ENCODE measurements around the gene RETREG1. TPM values are rescaled to one million over a fixed set of nuclear protein-coding genes. Genes with fewer than 3 reads are reported as not detected.

Gene RETREG1

GRCh38 chr5:16430349-16431089, 186.3 kb downstream of the RETREG1 start:
- Histone ChIP-seq H2BK12ac (ENCODE audit: low read length) (no peak overlapping the region), H3K4ac (ENCODE audit: low read length) (no peak overlapping the region), H2BK120ac (ENCODE audit: low read depth, low read length) (no peak overlapping the region), H3K36me3 (replicated peaks in 1 of 2; ENCODE audit: control insufficient read depth in 2 of 2, insufficient read depth in 2 of 2, low read length in 2 of 2) (no peaks in the 10 kb centered on the region), H3K9me3 (replicated peaks in 1 of 2; ENCODE audit: control insufficient read depth in 2 of 2, insufficient read depth in 1 of 2, low read depth in 1 of 2, low read length in 2 of 2) (no peaks in the 10 kb centered on the region), H3K4me3 (ENCODE audit: low read length in 2 of 2) (no peak overlapping the region), H2BK15ac (ENCODE audit: low read length) (no peak overlapping the region), H3K14ac (ENCODE audit: low read length) (no peak overlapping the region), H3K23ac (ENCODE audit: low read depth, low read length, poor library complexity) (no peak overlapping the region), H2AFZ (ENCODE audit: low read length) (no peak overlapping the region), H3K4me1 (ENCODE audit: control insufficient read depth in 2 of 2, insufficient read depth in 1 of 2, low read depth in 1 of 2, low read length in 2 of 2) (peaks cover 8% of the 10 kb centered on the region in 2 donors), H4K8ac (ENCODE audit: low read depth, low read length) (no peak overlapping the region), H4K91ac (ENCODE audit: low read depth, low read length, poor library complexity) (no peak overlapping the region), H3K18ac (ENCODE audit: low read length) (peak overlapping the region; percentile 55), H3K27me3 (ENCODE audit: control insufficient read depth in 3 of 3, insufficient read depth in 3 of 3, low read depth in 1 of 3, low read length in 3 of 3) (no peaks in the 10 kb centered on the region), H3K27ac (replicated peaks; ENCODE audit: low read length) (no peak overlapping the region), H2BK5ac (ENCODE audit: low read length) (no peak overlapping the region), H3K4me2 (ENCODE audit: insufficient read depth, low read length, poor library complexity, severe bottlenecking) (no peak overlapping the region), H3K79me1 (ENCODE audit: low read depth, low read length) (no peaks in the 10 kb centered on the region), H2AK5ac (ENCODE audit: low read depth, low read length) (no peak overlapping the region), H3K9ac (ENCODE audit: low read depth, low read length, poor library complexity) (no peak overlapping the region)
- no peak for DNase-seq (ENCODE audit: low spot score)
- WGBS, 2 donors (ENCODE audit: extremely low coverage in 2 of 2, insufficient read length in 2 of 2, insufficient replicate concordance in 1 of 2), result no CpG with 5 or more reads among the region's 7 CpGs

- Histone ChIP-seq H2BK15ac (ENCODE audit: low read length) (no peak overlapping the region), H3K4me2 (ENCODE audit: insufficient read depth, low read length, poor library complexity, severe bottlenecking) (no peak overlapping the region), H3K27me3 (ENCODE audit: control insufficient read depth in 3 of 3, insufficient read depth in 3 of 3, low read depth in 1 of 3, low read length in 3 of 3) (no peaks in the 10 kb centered on the region), H3K27ac (replicated peaks; ENCODE audit: low read length) (no peak overlapping the region), H2BK120ac (ENCODE audit: low read depth, low read length) (no peak overlapping the region), H3K23ac (ENCODE audit: low read depth, low read length, poor library complexity) (no peak overlapping the region), H3K79me1 (ENCODE audit: low read depth, low read length) (no peaks in the 10 kb centered on the region), H4K8ac (ENCODE audit: low read depth, low read length) (no peak overlapping the region), H3K36me3 (replicated peaks in 1 of 2; ENCODE audit: control insufficient read depth in 2 of 2, insufficient read depth in 2 of 2, low read length in 2 of 2) (no peaks in the 10 kb centered on the region), H2BK5ac (ENCODE audit: low read length) (no peak overlapping the region), H3K4me3 (ENCODE audit: low read length in 2 of 2) (peak overlapping the region in 1 of 2 donors; percentile 65), H2BK12ac (ENCODE audit: low read length) (no peak overlapping the region), H2AK5ac (ENCODE audit: low read depth, low read length) (no peak overlapping the region), H3K9ac (ENCODE audit: low read depth, low read length, poor library complexity) (no peak overlapping the region), H3K4ac (ENCODE audit: low read length) (no peak overlapping the region), H3K4me1 (ENCODE audit: control insufficient read depth in 2 of 2, insufficient read depth in 1 of 2, low read depth in 1 of 2, low read length in 2 of 2) (peaks cover 8 to 11% of the 10 kb centered on the region in 2 donors), H3K18ac (ENCODE audit: low read length) (no peak overlapping the region), H2AFZ (ENCODE audit: low read length) (no peak overlapping the region), H3K9me3 (replicated peaks in 1 of 2; ENCODE audit: control insufficient read depth in 2 of 2, insufficient read depth in 1 of 2, low read depth in 1 of 2, low read length in 2 of 2) (no peaks in the 10 kb centered on the region), H3K14ac (ENCODE audit: low read length) (no peak overlapping the region), H4K91ac (ENCODE audit: low read depth, low read length, poor library complexity) (no peak overlapping the region)
- no peak for DNase-seq (ENCODE audit: low spot score)
- no CpG with 5 or more reads among the region's 4 CpGs for WGBS, 2 donors (ENCODE audit: extremely low coverage in 2 of 2, insufficient read length in 2 of 2, insufficient replicate concordance in 1 of 2)
These were observed 188.4 kb downstream of the RETREG1 start for GRCh38 chr5:16428359-16428758.

- H3K9ac ChIP-seq (ENCODE audit: low read depth, low read length, poor library complexity), result no peak overlapping the region
- H4K8ac ChIP-seq (ENCODE audit: low read depth, low read length), result no peak overlapping the region
- no peak overlapping the region for H2AK5ac ChIP-seq (ENCODE audit: low read depth, low read length)
- no peak overlapping the region for H3K18ac ChIP-seq (ENCODE audit: low read length)
- no peak overlapping the region for H3K4me2 ChIP-seq (ENCODE audit: insufficient read depth, low read length, poor library complexity, severe bottlenecking)
- no peak overlapping the region for H2BK5ac ChIP-seq (ENCODE audit: low read length)
- DNase-seq (ENCODE audit: low spot score), result no peak
- no peak overlapping the region for H3K27ac ChIP-seq (replicated peaks; ENCODE audit: low read length)
- WGBS, 2 donors (ENCODE audit: extremely low coverage in 2 of 2, insufficient read length in 2 of 2, insufficient replicate concordance in 1 of 2), result no CpG with 5 or more reads among the region's 11 CpGs
- no peaks in the 10 kb centered on the region for H3K36me3 ChIP-seq (replicated peaks in 1 of 2; ENCODE audit: control insufficient read depth in 2 of 2, insufficient read depth in 2 of 2, low read length in 2 of 2)
- H3K23ac ChIP-seq (ENCODE audit: low read depth, low read length, poor library complexity), result no peak overlapping the region
- no peak overlapping the region for H2BK15ac ChIP-seq (ENCODE audit: low read length)
- H3K4me1 ChIP-seq (ENCODE audit: control insufficient read depth in 2 of 2, insufficient read depth in 1 of 2, low read depth in 1 of 2, low read length in 2 of 2), result peaks cover 8 to 11% of the 10 kb centered on the region in 2 donors
- peak overlapping the region; percentile 18 for H2AFZ ChIP-seq (ENCODE audit: low read length)
- H4K91ac ChIP-seq (ENCODE audit: low read depth, low read length, poor library complexity), result no peak overlapping the region
- H2BK12ac ChIP-seq (ENCODE audit: low read length), result no peak overlapping the region
- H3K9me3 ChIP-seq (replicated peaks in 1 of 2; ENCODE audit: control insufficient read depth in 2 of 2, insufficient read depth in 1 of 2, low read depth in 1 of 2, low read length in 2 of 2), result no peaks in the 10 kb centered on the region
- no peak overlapping the region for H2BK120ac ChIP-seq (ENCODE audit: low read depth, low read length)
- H3K4ac ChIP-seq (ENCODE audit: low read length), result no peak overlapping the region
- H3K14ac ChIP-seq (ENCODE audit: low read length), result no peak overlapping the region
- no peaks in the 10 kb centered on the region for H3K27me3 ChIP-seq (ENCODE audit: control insufficient read depth in 3 of 3, insufficient read depth in 3 of 3, low read depth in 1 of 3, low read length in 3 of 3)
- H3K79me1 ChIP-seq (ENCODE audit: low read depth, low read length), result no peaks in the 10 kb centered on the region
- no peak overlapping the region for H3K4me3 ChIP-seq (ENCODE audit: low read length in 2 of 2)
These were observed 189.2 kb downstream of the RETREG1 start for GRCh38 chr5:16427587-16427986.

Small RNA genes within 50 kb of the gene (small RNA-seq; reads per million reads assigned to genes)
- not detected for gene RF00019 (ENCODE audit: insufficient read depth)
